Measurements from ENCODE around the gene GET3. TPM values are rescaled to one million over a fixed set of nuclear protein-coding genes. Genes with fewer than 3 reads are reported as not detected.
A peak's percentile ranks its signal among the peaks of the same experiment; 100 is the strongest.

Gene GET3
- total RNA-seq, 2 experiments from 2014 or later: 67.2 to 68.3 TPM

GRCh38 chr19:12757544-12758274 is 20.4 kb downstream of the GET3 start:
- Mint-ChIP-seq H3K9me3 (no peaks in the 10 kb centered on the region), H3K27me3 (peaks cover 4% of the 10 kb centered on the region), H3K27ac (no peak overlapping the region), H3K4me3 (peak overlapping the region; percentile 27), H3K4me1 (peaks cover 13% of the 10 kb centered on the region), H3K36me3 (ENCODE audit: low read depth) (no peaks in the 10 kb centered on the region)
- DNase-seq: peak; percentile 64
- CTCF ChIA-PET: interaction anchor here (0.5 to 15.9 kb wide), 27 partner anchors 8 to 1376 kb away, joined by 3 to 211 read pairs (median 3); partner anchors contain the start of genes GET3, JUNB, TNPO2 and TRIR
- POLR2A ChIA-PET: no interaction called here

- Mint-ChIP-seq H3K27me3 (peaks cover 4% of the 10 kb centered on the region), H3K27ac (no peak overlapping the region), H3K36me3 (ENCODE audit: low read depth) (no peaks in the 10 kb centered on the region), H3K4me3 (no peak overlapping the region), H3K4me1 (peaks cover 13% of the 10 kb centered on the region), H3K9me3 (no peaks in the 10 kb centered on the region)
- DNase-seq: no peak
- POLR2A ChIA-PET: no interaction called here
- CTCF ChIA-PET: interaction anchor here (0.7 to 15.9 kb wide), 12 partner anchors 9 to 88 kb away, joined by 3 to 211 read pairs (median 5); partner anchors contain the start of genes BEST2, FBXW9, GET3 and JUNB
These were observed 22.4 kb downstream of the GET3 start for GRCh38 chr19:12759686-12760085.

DNA sequence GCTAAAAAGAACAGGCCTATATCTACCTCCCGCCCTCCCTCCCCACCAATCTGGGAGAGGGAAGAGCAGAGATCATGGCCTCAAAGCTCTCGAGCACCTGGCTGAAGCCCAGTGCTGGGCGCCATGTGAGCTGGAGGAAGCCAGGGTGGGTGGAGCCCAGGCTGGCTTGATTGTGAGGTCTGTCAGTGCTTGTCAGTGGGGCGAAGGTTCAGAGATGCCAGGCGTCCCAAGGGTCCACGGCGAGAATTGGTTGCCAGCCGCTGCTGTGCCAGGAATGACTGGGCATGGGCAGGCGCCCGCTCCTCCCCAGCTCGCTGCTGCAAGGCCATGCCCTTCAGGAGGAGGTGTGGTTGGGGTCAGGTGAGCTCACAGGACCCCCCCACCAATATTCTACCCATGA is 25.8 kb downstream of the GET3 start:
- Mint-ChIP-seq H3K9me3 (no peaks in the 10 kb centered on the region), H3K4me3 (no peak overlapping the region), H3K4me1 (peaks cover 11% of the 10 kb centered on the region), H3K36me3 (ENCODE audit: low read depth) (no peaks in the 10 kb centered on the region), H3K27ac (no peak overlapping the region), H3K27me3 (peaks cover 2% of the 10 kb centered on the region)
- ChIA-PET CTCF (interaction anchor here (1.2 to 15.9 kb wide), 5 partner anchors 10 to 84 kb away, joined by 3 to 211 read pairs (median 6); partner anchors contain the start of gene JUNB), POLR2A (interaction anchor here (0.6 kb wide), 1 partner anchor 65 kb away, joined by 6 read pairs; no protein-coding TSS in a partner anchor)
- no peak for DNase-seq

GRCh38 chr19:12764698-12765097 is 27.4 kb downstream of the GET3 start:
- Mint-ChIP-seq H3K36me3 (ENCODE audit: low read depth) (no peaks in the 10 kb centered on the region), H3K4me1 (peaks cover 10% of the 10 kb centered on the region), H3K9me3 (no peaks in the 10 kb centered on the region), H3K4me3 (no peak overlapping the region), H3K27ac (no peak overlapping the region), H3K27me3 (no peaks in the 10 kb centered on the region)
- ChIA-PET POLR2A (no interaction called here), CTCF (interaction anchor here (0.5 to 15.9 kb wide), 8 partner anchors 9 to 1918 kb away, joined by 4 to 211 read pairs (median 18); partner anchors contain the start of genes GET3, HOOK2, JUNB and TNPO2)
- no peak for DNase-seq

DNA sequence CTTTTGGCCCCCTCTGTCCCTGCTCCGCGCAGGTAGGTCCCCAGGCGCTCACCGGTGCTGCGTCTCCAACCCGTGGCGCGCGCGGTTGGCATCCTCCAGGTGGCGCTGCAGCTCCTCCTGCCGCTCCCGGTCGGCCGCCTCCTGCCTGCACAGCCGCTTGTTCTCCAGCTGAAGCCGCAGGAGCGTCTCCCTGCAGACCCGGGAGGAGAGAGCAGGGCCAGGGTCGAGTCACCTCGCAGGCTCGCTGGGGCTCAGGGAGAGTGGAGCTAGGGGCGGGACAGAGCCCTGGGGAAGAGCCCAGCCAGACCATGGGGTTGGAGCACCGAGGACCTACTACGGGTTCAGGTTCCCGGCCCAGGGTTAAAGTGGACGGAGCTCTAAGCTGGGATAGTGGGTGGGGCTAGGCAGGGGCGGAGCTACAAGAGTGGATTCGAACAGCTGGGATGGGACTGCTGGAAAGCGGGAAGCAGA is 28.8 kb downstream of the GET3 start:
- H3K36me3 Mint-ChIP-seq (ENCODE audit: low read depth): no peaks in the 10 kb centered on the region
- no peak overlapping the region for H3K4me3 Mint-ChIP-seq
- DNase-seq: peak; percentile 86
- ChIA-PET CTCF (interaction anchor here (0.6 to 15.9 kb wide), 19 partner anchors 10 to 603 kb away, joined by 3 to 211 read pairs (median 4); partner anchors contain the start of genes GET3, HOOK2, JUNB and RNASEH2A), POLR2A (interaction anchor here (0.7 to 0.9 kb wide), 2 partner anchors 25 to 30 kb away, joined by 3 to 5 read pairs; partner anchors contain the start of gene JUNB)
- no peaks in the 10 kb centered on the region for H3K27me3 Mint-ChIP-seq
- peaks cover 13% of the 10 kb centered on the region for H3K4me1 Mint-ChIP-seq
- H3K9me3 Mint-ChIP-seq: no peaks in the 10 kb centered on the region
- no peak overlapping the region for H3K27ac Mint-ChIP-seq

DNA sequence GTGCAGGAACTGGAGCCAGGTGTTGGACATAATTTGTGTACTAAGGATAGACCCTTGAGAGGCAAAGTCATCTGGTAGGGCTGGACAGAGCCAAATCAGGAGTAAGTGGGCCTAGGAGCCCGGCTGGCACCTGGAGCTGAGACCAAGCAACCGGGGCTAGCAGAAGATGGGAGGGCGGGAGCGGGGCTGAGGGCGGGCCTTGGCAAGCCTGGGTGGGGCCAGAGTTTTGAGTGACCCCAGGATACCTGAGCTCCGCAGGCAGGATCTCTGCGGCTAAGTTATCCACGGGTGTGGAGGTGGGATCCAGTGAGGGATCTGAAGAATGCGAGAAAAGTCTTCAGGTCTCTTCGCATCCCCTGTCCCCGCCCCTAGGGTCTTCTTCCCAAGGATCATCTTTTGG is 29.9 kb downstream of the GET3 start:
- no peak for DNase-seq
- Mint-ChIP-seq H3K27ac (no peak overlapping the region), H3K4me3 (no peak overlapping the region), H3K4me1 (peaks cover 15% of the 10 kb centered on the region), H3K36me3 (ENCODE audit: low read depth) (no peaks in the 10 kb centered on the region), H3K9me3 (no peaks in the 10 kb centered on the region), H3K27me3 (no peaks in the 10 kb centered on the region)
- ChIA-PET POLR2A (no interaction called here), CTCF (interaction anchor here (1.0 to 15.9 kb wide), 4 partner anchors 29 to 81 kb away, joined by 3 to 211 read pairs (median 16); partner anchors contain the start of genes JUNB and RNASEH2A)

DNA sequence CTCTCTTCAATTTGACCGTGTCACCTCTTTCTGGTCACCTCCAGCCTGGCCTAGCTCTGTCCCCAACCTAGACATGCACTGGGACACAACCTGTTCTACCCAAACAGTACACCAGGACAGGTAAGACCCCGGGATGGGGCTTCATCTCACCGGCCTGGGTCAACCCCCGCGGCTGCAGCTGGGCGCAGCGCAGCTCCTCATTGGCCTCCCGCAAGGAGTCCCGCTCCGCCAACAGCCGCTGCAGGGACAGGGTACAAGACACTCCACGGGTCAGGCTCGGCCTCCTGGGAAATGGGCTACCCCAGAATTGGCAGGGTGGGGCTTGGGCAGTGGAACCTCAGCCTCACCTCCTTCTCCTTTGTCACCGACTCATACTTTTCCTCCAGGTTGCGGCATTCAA is 30.4 kb downstream of the GET3 start:
- H3K27me3 Mint-ChIP-seq: no peaks in the 10 kb centered on the region
- POLR2A ChIA-PET: no interaction called here
- CTCF ChIA-PET: interaction anchor here (0.6 to 15.9 kb wide), 5 partner anchors 28 to 153 kb away, joined by 3 to 211 read pairs (median 6); partner anchors contain the start of genes JUNB and RNASEH2A
- no peak for DNase-seq
- no peak overlapping the region for H3K27ac Mint-ChIP-seq
- no peaks in the 10 kb centered on the region for H3K36me3 Mint-ChIP-seq (ENCODE audit: low read depth)
- H3K9me3 Mint-ChIP-seq: no peaks in the 10 kb centered on the region
- peaks cover 15% of the 10 kb centered on the region for H3K4me1 Mint-ChIP-seq
- no peak overlapping the region for H3K4me3 Mint-ChIP-seq

GRCh38 chr19:12769689-12770088 is 32.4 kb downstream of the GET3 start:
- Mint-ChIP-seq H3K27ac (no peak overlapping the region), H3K36me3 (ENCODE audit: low read depth) (no peaks in the 10 kb centered on the region), H3K9me3 (no peaks in the 10 kb centered on the region), H3K4me1 (peaks cover 24% of the 10 kb centered on the region), H3K4me3 (no peak overlapping the region), H3K27me3 (no peaks in the 10 kb centered on the region)
- ChIA-PET POLR2A (no interaction called here), CTCF (interaction anchor here (1.7 to 15.9 kb wide), 3 partner anchors 9 to 78 kb away, joined by 6 to 211 read pairs (median 9); partner anchors contain the start of gene JUNB)
- peak; percentile 67 for DNase-seq

DNA sequence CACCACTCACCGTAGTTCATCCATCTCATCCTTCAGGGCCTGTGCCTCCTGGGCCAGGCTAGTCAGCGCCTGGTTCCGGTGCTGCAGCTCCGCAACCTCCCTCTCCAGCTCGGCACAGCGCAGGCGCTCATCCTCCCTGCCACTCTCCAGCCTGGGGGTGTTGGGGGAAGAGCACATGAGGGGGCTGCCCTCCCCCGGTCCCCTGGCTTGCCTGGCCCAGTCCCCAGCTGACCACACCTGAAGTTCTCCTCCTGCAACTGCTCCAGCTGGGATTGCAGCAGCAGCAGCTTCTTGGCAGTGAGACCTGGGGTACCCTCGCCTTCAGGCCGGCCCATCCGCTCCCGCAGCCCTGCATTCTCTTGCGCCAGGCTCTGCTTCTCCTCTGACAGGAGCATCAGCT is 33.6 kb downstream of the GET3 start:
- ChIA-PET POLR2A (no interaction called here), CTCF (interaction anchor here (2.1 to 3.4 kb wide), 2 partner anchors 10 to 76 kb away, joined by 9 to 20 read pairs; no protein-coding TSS in a partner anchor)
- Mint-ChIP-seq H3K9me3 (no peaks in the 10 kb centered on the region), H3K27me3 (no peaks in the 10 kb centered on the region), H3K36me3 (ENCODE audit: low read depth) (no peaks in the 10 kb centered on the region), H3K4me1 (peaks cover 25% of the 10 kb centered on the region), H3K4me3 (no peak overlapping the region), H3K27ac (no peak overlapping the region)
- no peak for DNase-seq

- ChIA-PET CTCF (interaction anchor here (1.2 to 3.4 kb wide), 2 partner anchors 12 to 17 kb away, joined by 3 to 20 read pairs; no protein-coding TSS in a partner anchor), POLR2A (no interaction called here)
- Mint-ChIP-seq H3K27me3 (no peaks in the 10 kb centered on the region), H3K4me1 (peaks cover 25% of the 10 kb centered on the region), H3K9me3 (no peaks in the 10 kb centered on the region), H3K4me3 (no peak overlapping the region), H3K27ac (no peak overlapping the region), H3K36me3 (ENCODE audit: low read depth) (no peaks in the 10 kb centered on the region)
- DNase-seq: no peak
These were observed 35.0 kb downstream of the GET3 start for GRCh38 chr19:12772323-12772722.

DNA sequence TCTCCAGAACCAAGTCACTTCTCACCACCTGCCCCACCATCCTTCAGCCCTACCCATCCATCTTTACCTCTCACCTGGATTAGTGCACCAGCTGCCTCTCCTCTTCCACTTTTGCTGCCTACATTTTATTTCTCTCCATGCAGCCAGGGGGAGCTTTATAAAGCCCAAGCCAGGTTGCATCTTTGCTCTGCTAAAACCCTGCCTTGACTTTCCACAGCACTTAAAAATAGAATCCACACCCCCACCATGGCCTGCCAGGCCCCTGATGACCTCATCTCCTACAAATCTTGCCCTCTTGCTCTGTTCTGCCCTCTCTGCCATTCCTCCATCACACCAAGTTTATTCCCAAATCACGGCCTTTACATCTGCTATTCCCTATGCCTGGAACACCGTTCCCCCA is 36.3 kb downstream of the GET3 start:
- POLR2A ChIA-PET: interaction anchor here (1.0 kb wide), 1 partner anchor 18 kb away, joined by 3 read pairs; no protein-coding TSS in a partner anchor
- H3K4me1 Mint-ChIP-seq: peaks cover 36% of the 10 kb centered on the region
- H3K27ac Mint-ChIP-seq: no peak overlapping the region
- CTCF ChIA-PET: interaction anchor here (1.2 to 3.4 kb wide), 5 partner anchors 13 to 29 kb away, joined by 4 to 20 read pairs (median 6); partner anchors contain the start of genes JUNB and THSD8
- no peaks in the 10 kb centered on the region for H3K36me3 Mint-ChIP-seq (ENCODE audit: low read depth)
- H3K9me3 Mint-ChIP-seq: no peaks in the 10 kb centered on the region
- DNase-seq: no peak
- H3K27me3 Mint-ChIP-seq: no peaks in the 10 kb centered on the region
- H3K4me3 Mint-ChIP-seq: no peak overlapping the region

GRCh38 chr19:12774588-12775555 is 37.6 kb downstream of the GET3 start, which contains the start of gene HOOK2:
Gene HOOK2, minus strand, starts transcription at chr19:12775552. Its CDS starts 103 bp downstream, at chr19:12775449.
- Mint-ChIP-seq H3K36me3 (ENCODE audit: low read depth) (no peaks in the 10 kb centered on the region), H3K27me3 (no peaks in the 10 kb centered on the region), H3K4me3 (peak within 1 kb of the TSS; percentile 67), H3K4me1 (peaks cover 44% of the 10 kb centered on the region), H3K27ac (peak within 1 kb of the TSS; percentile 83), H3K9me3 (no peaks in the 10 kb centered on the region)
- DNase-seq: peak; percentile 42
- ChIA-PET POLR2A (interaction anchor here (0.5 kb wide), 1 partner anchor 18 kb away, joined by 6 read pairs; no protein-coding TSS in a partner anchor), CTCF (interaction anchor here (0.6 to 4.8 kb wide), 8 partner anchors 9 to 73 kb away, joined by 3 to 68 read pairs (median 6); partner anchors contain the start of genes JUNB and THSD8)
